Thymus (tissue), 11 donors: ENCODE data around the gene TMEM169. TPM values are rescaled to one million over a fixed set of nuclear protein-coding genes. Genes with fewer than 3 reads are reported as not detected.
A peak's percentile ranks its signal among the peaks of the same experiment; 100 is the strongest.

Source experiments
- DNase-seq, 9 donors: peaks; one replicate each; pipeline ENCODE4 v3.0.0-alpha.2; 2013; ENCODE audit warnings: low spot score in 9 of 9, low read depth in 6 of 9, missing footprints in 1 of 9
- H3K27ac ChIP-seq, 2 donors: one replicate each; pipeline ENCODE4 v1.5.1; 2013; ENCODE audit warnings: control low read depth in 1 of 2, low read depth in 1 of 2, low read length in 1 of 2, mild to moderate bottlenecking in 1 of 2, moderate library complexity in 1 of 2
- H3K27me3 ChIP-seq, 2 donors: one replicate each; pipeline ENCODE4 v1.5.1; 2013; ENCODE audit warnings: low read length in 1 of 2; ENCODE audit not compliant: control insufficient read depth in 2 of 2, insufficient read depth in 1 of 2
- H3K36me3 ChIP-seq, 2 donors: one replicate each; pipeline ENCODE4 v1.5.1; 2013; ENCODE audit warnings: low read length in 1 of 2, mild to moderate bottlenecking in 1 of 2, moderate library complexity in 1 of 2; ENCODE audit not compliant: control insufficient read depth in 2 of 2, insufficient read depth in 2 of 2
- H3K4me1 ChIP-seq, 2 donors: one replicate each; pipeline ENCODE4 v1.5.1; 2013; ENCODE audit warnings: low read length in 2 of 2; ENCODE audit not compliant: control insufficient read depth in 2 of 2, insufficient read depth in 2 of 2
- H3K4me3 ChIP-seq, 2 donors: one replicate each; pipeline ENCODE4 v1.5.1; 2013; ENCODE audit warnings: low read length in 2 of 2, control low read depth in 1 of 2, mild to moderate bottlenecking in 1 of 2
- H3K9me3 ChIP-seq, 2 donors: one replicate each; pipeline ENCODE4 v1.5.1; 2013; ENCODE audit warnings: low read length in 1 of 2, mild to moderate bottlenecking in 1 of 2; ENCODE audit not compliant: control insufficient read depth in 2 of 2, insufficient read depth in 1 of 2
- WGBS: extraction: QIAGEN DNeasy Blood & Tissue Kit; methylation state at CpG from one replicate; pipeline ENCODE4 v1.1.7; 2013; 5-methylcytosine and 5-hydroxymethylcytosine counted together
- polyA plus RNA-seq: library from polyadenylated mRNA; stranded (reverse); fragments of 200-250 nt; gene quantifications from one replicate; pipeline ENCODE4 v1.2.3, GENCODE V29; 2013
- total RNA-seq: library from RNA; stranded (reverse); fragments of 120-200 nt; gene quantifications from one replicate; pipeline ENCODE4 v1.2.4, GENCODE V29; 2013
- donor health status: healthy.

The TMEM169 gene
- total and polyA plus RNA-seq, 2 donors: 1.0 to 1.1 TPM

- no peaks in the 10 kb centered on the region for H3K36me3 ChIP-seq
- no peaks in the 10 kb centered on the region for H3K4me1 ChIP-seq
- no peak overlapping the region for H3K4me3 ChIP-seq
- WGBS: 97% methylated on average over 2 of the region's 2 CpGs
- DNase-seq: no peak
- no peaks in the 10 kb centered on the region for H3K9me3 ChIP-seq
- no peak overlapping the region for H3K27ac ChIP-seq
- no peaks in the 10 kb centered on the region for H3K27me3 ChIP-seq
Observed at GRCh38 chr2:216047397-216047796, 34.3 kb upstream of the TMEM169 start.

- H3K4me3 ChIP-seq: no peak overlapping the region
- no peak for DNase-seq
- H3K27me3 ChIP-seq: no peaks in the 10 kb centered on the region
- no peak overlapping the region for H3K27ac ChIP-seq
- WGBS: 97% methylated on average over 2 of the region's 2 CpGs
- no peaks in the 10 kb centered on the region for H3K36me3 ChIP-seq
- H3K4me1 ChIP-seq: no peaks in the 10 kb centered on the region
- no peaks in the 10 kb centered on the region for H3K9me3 ChIP-seq
Observed at GRCh38 chr2:216049452-216049851, 32.3 kb upstream of the TMEM169 start.

GRCh38 chr2:216051350-216051749 lies 30.4 kb upstream of the TMEM169 start:
- H3K36me3 ChIP-seq: no peaks in the 10 kb centered on the region

GRCh38 chr2:216052420-216052819 lies 29.3 kb upstream of the TMEM169 start:
- 100% methylated on average over 2 of the region's 2 CpGs for WGBS
- Histone ChIP-seq H3K27ac (no peak overlapping the region), H3K4me1 (peaks cover 0 to under 1% of the 10 kb centered on the region in 2 donors), H3K9me3 (no peaks in the 10 kb centered on the region), H3K4me3 (no peak overlapping the region), H3K36me3 (no peaks in the 10 kb centered on the region), H3K27me3 (no peaks in the 10 kb centered on the region)
- DNase-seq: no peak

More at GRCh38 chr2:216051350-216051749, 30.4 kb upstream of the TMEM169 start:
- WGBS: 97% methylated on average over 3 of the region's 3 CpGs
- Histone ChIP-seq H3K27ac (no peak overlapping the region), H3K27me3 (no peaks in the 10 kb centered on the region), H3K4me1 (no peaks in the 10 kb centered on the region), H3K9me3 (no peaks in the 10 kb centered on the region), H3K4me3 (no peak overlapping the region)
- no peak for DNase-seq

GRCh38 chr2:216055680-216056079 lies 26.0 kb upstream of the TMEM169 start:
- 96% methylated on average over 4 of the region's 4 CpGs for WGBS
- Histone ChIP-seq H3K36me3 (no peaks in the 10 kb centered on the region), H3K27ac (no peak overlapping the region), H3K4me1 (peaks cover 5 to 8% of the 10 kb centered on the region in 2 donors), H3K27me3 (no peaks in the 10 kb centered on the region), H3K4me3 (no peak overlapping the region), H3K9me3 (no peaks in the 10 kb centered on the region)
- DNase-seq: no peak

- no peak for DNase-seq
- WGBS: 93% methylated on average over 3 of the region's 3 CpGs
- H3K4me1 ChIP-seq: peaks cover 5 to 8% of the 10 kb centered on the region in 2 donors
- H3K9me3 ChIP-seq: no peaks in the 10 kb centered on the region
- H3K27me3 ChIP-seq: no peaks in the 10 kb centered on the region
- no peaks in the 10 kb centered on the region for H3K36me3 ChIP-seq
- H3K4me3 ChIP-seq: no peak overlapping the region
- no peak overlapping the region for H3K27ac ChIP-seq
Observed at GRCh38 chr2:216056739-216057138, 25.0 kb upstream of the TMEM169 start.

GRCh38 chr2:216057688-216058193 lies 24.0 kb upstream of the TMEM169 start:
- WGBS: 21% methylated on average over 7 of the region's 7 CpGs
- Histone ChIP-seq H3K36me3 (no peaks in the 10 kb centered on the region), H3K4me3 (peak overlapping the region in 1 of 2 donors; percentile 8), H3K9me3 (no peaks in the 10 kb centered on the region), H3K27me3 (no peaks in the 10 kb centered on the region), H3K4me1 (peaks cover 5 to 8% of the 10 kb centered on the region in 2 donors), H3K27ac (peak overlapping the region; percentile 61 to 78)
- peak in 7 of 9 donors; percentile 41 to 81 (median 49) for DNase-seq

- Histone ChIP-seq H3K9me3 (no peaks in the 10 kb centered on the region), H3K4me1 (peaks cover 5 to 8% of the 10 kb centered on the region in 2 donors), H3K27me3 (no peaks in the 10 kb centered on the region), H3K27ac (no peak overlapping the region), H3K4me3 (no peak overlapping the region), H3K36me3 (peaks cover 0 to 4% of the 10 kb centered on the region in 2 donors)
- DNase-seq: no peak
- 97% methylated on average over 5 of the region's 5 CpGs for WGBS
Observed at GRCh38 chr2:216059233-216059834, 22.4 kb upstream of the TMEM169 start.

GRCh38 chr2:216064014-216064630 lies 17.6 kb upstream of the TMEM169 start:
- DNase-seq: no peak
- Histone ChIP-seq H3K4me1 (no peaks in the 10 kb centered on the region), H3K4me3 (no peak overlapping the region), H3K9me3 (no peaks in the 10 kb centered on the region), H3K27ac (no peak overlapping the region), H3K36me3 (peaks cover 0 to 9% of the 10 kb centered on the region in 2 donors), H3K27me3 (no peaks in the 10 kb centered on the region)
- WGBS: 98% methylated on average over 2 of the region's 2 CpGs
